HL-60 (cell line): ENCODE measurements around the gene CFTR.

Source experiments
- CTCF ChIP-seq: IDR thresholded peaks from one replicate; pipeline ENCODE4 v1.5.1; 2011; ENCODE audit warnings: low read length, control low read depth, inconsistent platforms; ENCODE audit not compliant: insufficient read depth
- POLR2AphosphoS5 ChIP-seq: IDR thresholded peaks from 2 replicates; pipeline ENCODE4 v1.6.1; 2012; ENCODE audit warnings: low read depth
- TF ChIP-seq, protein P1 (sequence below): IDR thresholded peaks from 2 replicates; pipeline ENCODE4 v1.6.1; 2012; ENCODE audit warnings: low read depth; ENCODE audit not compliant: insufficient replicate concordance

DNA sequence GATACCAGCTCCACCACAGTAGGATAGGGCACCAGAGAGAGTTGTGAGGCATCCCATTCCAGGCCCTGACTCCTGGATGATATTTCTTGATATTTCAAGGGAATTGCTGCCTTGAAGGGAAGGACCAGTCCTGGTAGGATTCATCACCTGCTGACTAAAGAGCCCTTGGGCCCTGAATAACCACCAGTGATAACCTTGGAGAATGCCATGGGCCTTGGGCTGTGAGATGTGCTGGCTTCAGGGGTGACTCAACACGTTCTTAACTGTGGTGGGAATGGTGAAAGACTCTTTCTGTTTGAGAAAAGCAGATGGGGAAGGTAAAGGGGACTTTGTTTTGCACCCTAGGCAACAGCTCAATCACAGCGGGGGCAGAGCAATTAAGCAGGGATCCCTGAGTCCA lies 31.2 kb upstream of the CFTR start:
- TF ChIP-seq CTCF (no peak), POLR2AphosphoS5 (no peak)
- TF ChIP-seq, protein P1, sequence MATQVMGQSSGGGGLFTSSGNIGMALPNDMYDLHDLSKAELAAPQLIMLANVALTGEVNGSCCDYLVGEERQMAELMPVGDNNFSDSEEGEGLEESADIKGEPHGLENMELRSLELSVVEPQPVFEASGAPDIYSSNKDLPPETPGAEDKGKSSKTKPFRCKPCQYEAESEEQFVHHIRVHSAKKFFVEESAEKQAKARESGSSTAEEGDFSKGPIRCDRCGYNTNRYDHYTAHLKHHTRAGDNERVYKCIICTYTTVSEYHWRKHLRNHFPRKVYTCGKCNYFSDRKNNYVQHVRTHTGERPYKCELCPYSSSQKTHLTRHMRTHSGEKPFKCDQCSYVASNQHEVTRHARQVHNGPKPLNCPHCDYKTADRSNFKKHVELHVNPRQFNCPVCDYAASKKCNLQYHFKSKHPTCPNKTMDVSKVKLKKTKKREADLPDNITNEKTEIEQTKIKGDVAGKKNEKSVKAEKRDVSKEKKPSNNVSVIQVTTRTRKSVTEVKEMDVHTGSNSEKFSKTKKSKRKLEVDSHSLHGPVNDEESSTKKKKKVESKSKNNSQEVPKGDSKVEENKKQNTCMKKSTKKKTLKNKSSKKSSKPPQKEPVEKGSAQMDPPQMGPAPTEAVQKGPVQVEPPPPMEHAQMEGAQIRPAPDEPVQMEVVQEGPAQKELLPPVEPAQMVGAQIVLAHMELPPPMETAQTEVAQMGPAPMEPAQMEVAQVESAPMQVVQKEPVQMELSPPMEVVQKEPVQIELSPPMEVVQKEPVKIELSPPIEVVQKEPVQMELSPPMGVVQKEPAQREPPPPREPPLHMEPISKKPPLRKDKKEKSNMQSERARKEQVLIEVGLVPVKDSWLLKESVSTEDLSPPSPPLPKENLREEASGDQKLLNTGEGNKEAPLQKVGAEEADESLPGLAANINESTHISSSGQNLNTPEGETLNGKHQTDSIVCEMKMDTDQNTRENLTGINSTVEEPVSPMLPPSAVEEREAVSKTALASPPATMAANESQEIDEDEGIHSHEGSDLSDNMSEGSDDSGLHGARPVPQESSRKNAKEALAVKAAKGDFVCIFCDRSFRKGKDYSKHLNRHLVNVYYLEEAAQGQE = no peak
